HCT116 (cell line): ENCODE measurements around the gene RANBP17. TPM values are rescaled to one million over a fixed set of nuclear protein-coding genes. Genes with fewer than 3 reads are reported as not detected.

Source experiments
- ATAC-seq: fragments of 200-7000 bp; cut with Tn5 transposase; 2 replicates; pipeline ENCODE4 v1.9.1; 2020; ENCODE audit warnings: mild to moderate bottlenecking, moderate library complexity
- BruUV-seq: library from RNA; stranded (reverse); fragments of 400-500 nt; replicated peaks from 2 replicates; lab custom pipeline; 2021; lab: Mats Ljungman, UMichigan
- CTCF ChIA-PET: fragments of 300-600 bp; sonication (Branson Sonifier 250); formaldehyde crosslinking; loops from one replicate; lab custom pipeline; 2021; ENCODE audit warnings: antibody characterized with exemption; lab: Charles Lee
- POLR2A ChIA-PET: fragments of 300-600, 350-600 bp; sonication (Branson Sonifier 250); formaldehyde crosslinking; loops from one replicate; lab custom pipeline; 2021; ENCODE audit warnings: antibody characterized with exemption; lab: Charles Lee
- RAD21 ChIA-PET, 2 experiments: fragments of 300-600 bp; sonication (Branson Sonifier 250); formaldehyde crosslinking; loops; one replicate each; lab custom pipeline; 2023; ENCODE audit warnings: low total read pairs in 2 of 2; ENCODE audit not compliant: uncharacterized antibody in 2 of 2, unreplicated experiment in 2 of 2, low non-redundant PET in 1 of 2; lab: Charles Lee
- DNase-seq: peaks from one replicate; pipeline ENCODE4 v3.0.0-alpha.2; 2010; ENCODE audit warnings: low read depth, low spot score
- H2AFZ ChIP-seq: fragments of 200-600 bp; shearing (Covaris generic), sonication (generic); 2 replicates; pipeline ENCODE4 v1.6.1; 2017; ENCODE audit warnings: low read depth, mixed run types, mixed read lengths, antibody characterized with exemption, low read length; ENCODE audit not compliant: poor library complexity, severe bottlenecking
- H3K27ac ChIP-seq: 2 replicates; pipeline ENCODE4 v1.5.1; 2012; ENCODE audit warnings: low read depth, low read length
- H3K27me3 ChIP-seq: fragments of 200-600 bp; sonication (generic); 2 replicates; pipeline ENCODE4 v1.6.1; 2016; ENCODE audit warnings: mixed run types, low read length, mixed read lengths; ENCODE audit not compliant: insufficient read depth
- H3K36me3 ChIP-seq, 2 experiments: fragments of 200-500 bp in 1 of 2; fragments of 200-600 bp in 1 of 2; sonication (Bioruptor generic) in 1 of 2; sonication (generic) in 1 of 2; 2 replicates each; pipeline versions ENCODE4 v1.5.1 to v1.6.1; 2014 to 2016; ENCODE audit warnings: low read length in 2 of 2, inconsistent platforms in 1 of 2, mixed read lengths in 1 of 2, mixed run types in 1 of 2; ENCODE audit not compliant: insufficient read depth in 2 of 2, control insufficient read depth in 1 of 2
- H3K4me1 ChIP-seq, 2 experiments: fragments of 200-600 bp in 1 of 2; sonication (generic) in 1 of 2; 2 replicates each; pipeline versions ENCODE4 v1.5.1 to v1.6.1; 2012 to 2017; ENCODE audit warnings: low read length in 2 of 2, inconsistent platforms in 1 of 2, mild to moderate bottlenecking in 1 of 2, mixed read lengths in 1 of 2, mixed run types in 1 of 2, moderate library complexity in 1 of 2; ENCODE audit not compliant: insufficient read depth in 2 of 2, control insufficient read depth in 1 of 2
- H3K4me2 ChIP-seq: fragments of 200-600 bp; sonication (generic); 2 replicates; pipeline ENCODE4 v1.6.1; 2017; ENCODE audit warnings: mixed run types, low read length, mixed read lengths
- H3K4me3 ChIP-seq, 2 experiments: fragments of 200-600 bp in 1 of 2; sonication (generic) in 1 of 2; replicated peaks in 1 of 2; 2 replicates each; pipeline ENCODE4 v1.5.1; 2011 to 2016; ENCODE audit warnings: low read length in 2 of 2, control low read depth in 1 of 2, low read depth in 1 of 2, mild to moderate bottlenecking in 1 of 2, mixed read lengths in 1 of 2, mixed run types in 1 of 2
- H3K79me2 ChIP-seq: fragments of 200-600 bp; sonication (generic); 2 replicates; pipeline ENCODE4 v1.6.1; 2017; ENCODE audit warnings: mild to moderate bottlenecking, mixed run types, low read length, moderate library complexity, mixed read lengths; ENCODE audit not compliant: insufficient read depth
- H3K9ac ChIP-seq: fragments of 200-600 bp; sonication (generic); 2 replicates; pipeline ENCODE4 v1.6.1; 2016; ENCODE audit warnings: low read length, mixed read lengths
- H3K9me2 ChIP-seq: fragments of 200-600 bp; sonication (generic), shearing (Covaris generic); 2 replicates; pipeline ENCODE4 v1.6.1; 2017; ENCODE audit warnings: mixed run types, mild to moderate bottlenecking, moderate library complexity; ENCODE audit not compliant: insufficient read depth
- H3K9me3 ChIP-seq, 2 experiments: fragments of 200-500 bp in 1 of 2; fragments of 200-600 bp in 1 of 2; sonication (Bioruptor generic) in 1 of 2; sonication (generic) in 1 of 2; 2 replicates each; pipeline ENCODE4 v1.6.1; 2014 to 2017; ENCODE audit warnings: low read length in 2 of 2, mixed read lengths in 2 of 2, inconsistent platforms in 1 of 2, low read depth in 1 of 2, mild to moderate bottlenecking in 1 of 2, mixed run types in 1 of 2, moderate library complexity in 1 of 2; ENCODE audit not compliant: control insufficient read depth in 1 of 2, insufficient read depth in 1 of 2
- H4K20me1 ChIP-seq: fragments of 200-600 bp; sonication (generic), shearing (Covaris generic); 2 replicates; pipeline ENCODE4 v1.6.1; 2017; ENCODE audit warnings: mixed run types, mild to moderate bottlenecking, moderate library complexity; ENCODE audit not compliant: insufficient read depth
- EGR1 ChIP-seq: IDR thresholded peaks from 2 replicates; pipeline ENCODE4 v1.6.1; 2012; ENCODE audit warnings: low read depth
- FOSL1 ChIP-seq: IDR thresholded peaks from 2 replicates; pipeline ENCODE4 v1.6.1; 2012; ENCODE audit warnings: low read depth
- RAD21 ChIP-seq: IDR thresholded peaks from 2 replicates; pipeline ENCODE4 v1.6.1; 2012; ENCODE audit warnings: low read depth, mild to moderate bottlenecking
- SIN3A ChIP-seq: IDR thresholded peaks from 2 replicates; pipeline ENCODE4 v1.6.1; 2012; ENCODE audit warnings: low read depth
- intact Hi-C: fragments of 100-400 bp; cut with micrococcal nuclease; formaldehyde crosslinking; loops from 2 replicates; pipeline ENCODE4 v1.10.0; 2022
- total RNA-seq: library from RNA; stranded (reverse); gene quantifications from one replicate; pipeline ENCODE4 v1.2.1, GENCODE V29; 2021; ENCODE audit not compliant: unreplicated experiment
- TF ChIP-seq, protein P1 (sequence below): IDR thresholded peaks from 2 replicates; pipeline ENCODE4 v1.6.1; 2012; ENCODE audit warnings: low read depth
- TF ChIP-seq, protein P2 (sequence below): IDR thresholded peaks from 2 replicates; pipeline ENCODE4 v1.6.1; 2012

The RANBP17 gene
- total RNA-seq, 1 experiment from 2014 or later = 18.2 TPM

DNA sequence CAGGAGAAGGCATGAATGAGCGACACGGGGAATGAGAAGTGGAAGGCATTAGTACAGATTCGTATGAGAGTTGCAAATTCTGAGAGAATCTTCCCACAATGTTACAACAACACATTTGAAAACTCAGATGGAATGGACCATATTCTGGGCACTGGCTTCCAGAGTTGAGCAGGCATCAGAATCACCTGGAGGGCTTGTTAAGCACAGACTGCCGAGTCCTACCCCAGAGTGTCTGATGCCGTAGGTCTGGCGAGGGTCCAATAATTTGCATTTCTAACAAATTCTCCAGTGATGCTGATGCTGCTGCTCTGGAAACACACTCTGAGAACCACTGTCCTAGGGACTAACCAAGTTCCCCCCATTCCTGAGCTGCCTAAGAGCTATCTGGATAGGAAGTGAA lies 444.3 kb downstream of the RANBP17 start:
- Histone ChIP-seq H3K4me3 (no peak overlapping the region), H3K36me3 (no peaks in the 10 kb centered on the region), H3K27me3 (no peaks in the 10 kb centered on the region), H3K9ac (no peak overlapping the region), H3K79me2 (no peaks in the 10 kb centered on the region), H3K4me1 (peaks cover 3 to 6% of the 10 kb centered on the region in 2 experiments; a peak in 2 of 4 replicates), H3K4me2 (no peak overlapping the region), H3K27ac (no peak overlapping the region), H3K9me2 (no peaks in the 10 kb centered on the region), H3K9me3 (no peaks in the 10 kb centered on the region), H4K20me1 (no peaks in the 10 kb centered on the region), H2AFZ (no peak overlapping the region)
- intact Hi-C loops = no loop called here
- TF ChIP-seq, protein P1, sequence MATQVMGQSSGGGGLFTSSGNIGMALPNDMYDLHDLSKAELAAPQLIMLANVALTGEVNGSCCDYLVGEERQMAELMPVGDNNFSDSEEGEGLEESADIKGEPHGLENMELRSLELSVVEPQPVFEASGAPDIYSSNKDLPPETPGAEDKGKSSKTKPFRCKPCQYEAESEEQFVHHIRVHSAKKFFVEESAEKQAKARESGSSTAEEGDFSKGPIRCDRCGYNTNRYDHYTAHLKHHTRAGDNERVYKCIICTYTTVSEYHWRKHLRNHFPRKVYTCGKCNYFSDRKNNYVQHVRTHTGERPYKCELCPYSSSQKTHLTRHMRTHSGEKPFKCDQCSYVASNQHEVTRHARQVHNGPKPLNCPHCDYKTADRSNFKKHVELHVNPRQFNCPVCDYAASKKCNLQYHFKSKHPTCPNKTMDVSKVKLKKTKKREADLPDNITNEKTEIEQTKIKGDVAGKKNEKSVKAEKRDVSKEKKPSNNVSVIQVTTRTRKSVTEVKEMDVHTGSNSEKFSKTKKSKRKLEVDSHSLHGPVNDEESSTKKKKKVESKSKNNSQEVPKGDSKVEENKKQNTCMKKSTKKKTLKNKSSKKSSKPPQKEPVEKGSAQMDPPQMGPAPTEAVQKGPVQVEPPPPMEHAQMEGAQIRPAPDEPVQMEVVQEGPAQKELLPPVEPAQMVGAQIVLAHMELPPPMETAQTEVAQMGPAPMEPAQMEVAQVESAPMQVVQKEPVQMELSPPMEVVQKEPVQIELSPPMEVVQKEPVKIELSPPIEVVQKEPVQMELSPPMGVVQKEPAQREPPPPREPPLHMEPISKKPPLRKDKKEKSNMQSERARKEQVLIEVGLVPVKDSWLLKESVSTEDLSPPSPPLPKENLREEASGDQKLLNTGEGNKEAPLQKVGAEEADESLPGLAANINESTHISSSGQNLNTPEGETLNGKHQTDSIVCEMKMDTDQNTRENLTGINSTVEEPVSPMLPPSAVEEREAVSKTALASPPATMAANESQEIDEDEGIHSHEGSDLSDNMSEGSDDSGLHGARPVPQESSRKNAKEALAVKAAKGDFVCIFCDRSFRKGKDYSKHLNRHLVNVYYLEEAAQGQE = no peak
- TF ChIP-seq, protein P2, sequence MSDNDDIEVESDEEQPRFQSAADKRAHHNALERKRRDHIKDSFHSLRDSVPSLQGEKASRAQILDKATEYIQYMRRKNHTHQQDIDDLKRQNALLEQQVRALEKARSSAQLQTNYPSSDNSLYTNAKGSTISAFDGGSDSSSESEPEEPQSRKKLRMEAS = no peak
- TF ChIP-seq FOSL1 = no peak
- TF ChIP-seq RAD21 = no peak
- TF ChIP-seq SIN3A = no peak
- no peak for TF ChIP-seq EGR1
- no TSS peak for BruUV-seq
- ChIA-PET RAD21 (no interaction called here), CTCF (no interaction called here), POLR2A (no interaction called here)
- ATAC-seq (no peak), DNase-seq (no peak)
